IPS DF 6.9 (cell line): ENCODE measurements around the gene C19orf81.

Source experiments
- DNase-seq: peaks from one replicate; pipeline ENCODE4 v3.0.0-alpha.2; 2013; ENCODE audit warnings: low read depth, low spot score
- H3K27ac ChIP-seq: one replicate; pipeline ENCODE4 v1.5.1; 2013; ENCODE audit warnings: low read length, control low read depth
- H3K27me3 ChIP-seq: 2 replicates; pipeline ENCODE4 v1.6.1; 2013; ENCODE audit warnings: mild to moderate bottlenecking, low read length; ENCODE audit not compliant: control insufficient read depth, insufficient read depth
- H3K36me3 ChIP-seq: 2 replicates; pipeline ENCODE4 v1.6.1; 2013; ENCODE audit warnings: low read length; ENCODE audit not compliant: control insufficient read depth, insufficient read depth
- H3K4me1 ChIP-seq: 2 replicates; pipeline ENCODE4 v1.6.1; 2013; ENCODE audit warnings: low read length; ENCODE audit not compliant: control insufficient read depth, insufficient read depth
- H3K4me3 ChIP-seq: 2 replicates; pipeline ENCODE4 v1.5.1; 2013; ENCODE audit warnings: mild to moderate bottlenecking, low read length
- H3K9me3 ChIP-seq: 2 replicates; pipeline ENCODE4 v1.6.1; 2013; ENCODE audit warnings: low read length, inconsistent platforms; ENCODE audit not compliant: control insufficient read depth, insufficient read depth
- WGBS: extraction: QIAGEN DNeasy Blood & Tissue Kit; methylation state at CpG from one replicate; pipeline ENCODE4 v1.1.7; 2013; ENCODE audit warnings: mixed read lengths, missing lambda C conversion rate; ENCODE audit not compliant: insufficient read length, insufficient coverage; 5-methylcytosine and 5-hydroxymethylcytosine counted together

C19orf81 gene

GRCh38 chr19:50659318-50660087 is 10.3 kb downstream of the C19orf81 start:
- H3K9me3 ChIP-seq, result peaks cover 30% of the 10 kb centered on the region
- no peaks in the 10 kb centered on the region for H3K27me3 ChIP-seq
- no CpG with 5 or more reads among the region's 37 CpGs for WGBS
- H3K36me3 ChIP-seq, result no peaks in the 10 kb centered on the region
- no peak overlapping the region for H3K4me3 ChIP-seq
- no peaks in the 10 kb centered on the region for H3K4me1 ChIP-seq
- DNase-seq, result no peak
- no peak overlapping the region for H3K27ac ChIP-seq

GRCh38 chr19:50660088-50660366 is 10.8 kb downstream of the C19orf81 start:
- Histone ChIP-seq H3K9me3 (peaks cover 27% of the 10 kb centered on the region), H3K4me1 (no peaks in the 10 kb centered on the region), H3K4me3 (no peak overlapping the region), H3K36me3 (no peaks in the 10 kb centered on the region), H3K27me3 (no peaks in the 10 kb centered on the region), H3K27ac (no peak overlapping the region)
- WGBS, result no CpG with 5 or more reads among the region's 6 CpGs
- DNase-seq, result no peak

GRCh38 chr19:50661023-50661422 is 11.8 kb downstream of the C19orf81 start:
- H3K4me1 ChIP-seq, result no peaks in the 10 kb centered on the region
- no peak overlapping the region for H3K4me3 ChIP-seq
- H3K27me3 ChIP-seq, result no peaks in the 10 kb centered on the region
- peaks cover 24% of the 10 kb centered on the region for H3K9me3 ChIP-seq
- H3K27ac ChIP-seq, result no peak overlapping the region
- no CpG with 5 or more reads among the region's 10 CpGs for WGBS
- DNase-seq, result no peak
- no peaks in the 10 kb centered on the region for H3K36me3 ChIP-seq

- no peaks in the 10 kb centered on the region for H3K36me3 ChIP-seq
- WGBS, result no CpG with 5 or more reads among the region's 49 CpGs
- no peak overlapping the region for H3K4me3 ChIP-seq
- peaks cover 24% of the 10 kb centered on the region for H3K9me3 ChIP-seq
- no peak for DNase-seq
- H3K4me1 ChIP-seq, result no peaks in the 10 kb centered on the region
- H3K27ac ChIP-seq, result no peak overlapping the region
- H3K27me3 ChIP-seq, result no peaks in the 10 kb centered on the region
Observed at GRCh38 chr19:50661766-50662650, 12.8 kb downstream of the C19orf81 start.

GRCh38 chr19:50662651-50663481 is 13.6 kb downstream of the C19orf81 start:
- 100% methylated on average over 2 of the region's 16 CpGs for WGBS
- Histone ChIP-seq H3K9me3 (peaks cover 21% of the 10 kb centered on the region), H3K4me1 (no peaks in the 10 kb centered on the region), H3K27ac (no peak overlapping the region), H3K4me3 (no peak overlapping the region), H3K27me3 (no peaks in the 10 kb centered on the region), H3K36me3 (peaks cover under 1% of the 10 kb centered on the region; the same call in 1 of the 2 replicates)
- no peak for DNase-seq

GRCh38 chr19:50663482-50663790 is 14.2 kb downstream of the C19orf81 start:
- Histone ChIP-seq H3K4me1 (no peaks in the 10 kb centered on the region), H3K4me3 (no peak overlapping the region), H3K36me3 (peaks cover 2% of the 10 kb centered on the region; the same call in 1 of the 2 replicates), H3K27me3 (no peaks in the 10 kb centered on the region), H3K9me3 (peaks cover 19% of the 10 kb centered on the region), H3K27ac (no peak overlapping the region)
- DNase-seq, result no peak
- no CpG with 5 or more reads among the region's 1 CpG for WGBS

- Histone ChIP-seq H3K36me3 (peaks cover 2% of the 10 kb centered on the region; the same call in 1 of the 2 replicates), H3K4me1 (no peaks in the 10 kb centered on the region), H3K4me3 (no peak overlapping the region), H3K27me3 (no peaks in the 10 kb centered on the region), H3K9me3 (peaks cover 16% of the 10 kb centered on the region), H3K27ac (no peak overlapping the region)
- no CpG with 5 or more reads among the region's 6 CpGs for WGBS
- DNase-seq, result no peak
Observed at GRCh38 chr19:50664204-50664603, 15.0 kb downstream of the C19orf81 start.

GRCh38 chr19:50666346-50667176 is 17.3 kb downstream of the C19orf81 start:
- H3K27me3 ChIP-seq, result no peaks in the 10 kb centered on the region
- DNase-seq, result no peak
- WGBS, result no CpG with 5 or more reads among the region's 47 CpGs
- no peaks in the 10 kb centered on the region for H3K4me1 ChIP-seq
- H3K36me3 ChIP-seq, result peaks cover 2% of the 10 kb centered on the region; the same call in 1 of the 2 replicates
- H3K4me3 ChIP-seq, result no peak overlapping the region
- peaks cover 13% of the 10 kb centered on the region for H3K9me3 ChIP-seq
- no peak overlapping the region for H3K27ac ChIP-seq

- H3K4me3 ChIP-seq, result no peak overlapping the region
- peaks cover 11% of the 10 kb centered on the region for H3K9me3 ChIP-seq
- no peak overlapping the region for H3K27ac ChIP-seq
- H3K36me3 ChIP-seq, result peaks cover 2% of the 10 kb centered on the region; the same call in 1 of the 2 replicates
- no peaks in the 10 kb centered on the region for H3K27me3 ChIP-seq
- WGBS, result no CpG with 5 or more reads among the region's 56 CpGs
- no peaks in the 10 kb centered on the region for H3K4me1 ChIP-seq
- DNase-seq, result no peak
Observed at GRCh38 chr19:50667177-50667758, 18.0 kb downstream of the C19orf81 start.
